ENCODE results near the gene ARHGDIA.

ARHGDIA gene

DNA sequence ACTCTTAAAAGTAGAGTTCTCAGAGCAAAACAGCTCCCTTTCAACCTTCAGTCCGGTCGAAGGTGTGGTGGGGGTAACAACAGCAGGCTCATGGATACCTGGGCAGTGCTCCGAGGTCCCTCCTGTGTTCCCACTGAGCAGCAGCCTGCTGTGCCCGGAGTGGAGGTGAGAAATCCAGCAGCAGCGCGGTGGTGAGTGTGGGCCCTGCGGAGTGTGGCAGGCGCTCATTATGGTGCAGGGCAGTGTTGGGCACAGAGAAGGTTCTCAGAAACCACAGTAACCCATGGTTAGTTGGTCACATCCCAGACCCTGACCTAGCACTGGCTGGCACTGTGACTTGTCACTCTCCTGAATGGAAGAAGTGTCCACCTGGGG lies 5.8 kb downstream of the ARHGDIA start:
- no peak for DNase-seq (ENCODE audit: low read depth in 3 of 3)

DNA sequence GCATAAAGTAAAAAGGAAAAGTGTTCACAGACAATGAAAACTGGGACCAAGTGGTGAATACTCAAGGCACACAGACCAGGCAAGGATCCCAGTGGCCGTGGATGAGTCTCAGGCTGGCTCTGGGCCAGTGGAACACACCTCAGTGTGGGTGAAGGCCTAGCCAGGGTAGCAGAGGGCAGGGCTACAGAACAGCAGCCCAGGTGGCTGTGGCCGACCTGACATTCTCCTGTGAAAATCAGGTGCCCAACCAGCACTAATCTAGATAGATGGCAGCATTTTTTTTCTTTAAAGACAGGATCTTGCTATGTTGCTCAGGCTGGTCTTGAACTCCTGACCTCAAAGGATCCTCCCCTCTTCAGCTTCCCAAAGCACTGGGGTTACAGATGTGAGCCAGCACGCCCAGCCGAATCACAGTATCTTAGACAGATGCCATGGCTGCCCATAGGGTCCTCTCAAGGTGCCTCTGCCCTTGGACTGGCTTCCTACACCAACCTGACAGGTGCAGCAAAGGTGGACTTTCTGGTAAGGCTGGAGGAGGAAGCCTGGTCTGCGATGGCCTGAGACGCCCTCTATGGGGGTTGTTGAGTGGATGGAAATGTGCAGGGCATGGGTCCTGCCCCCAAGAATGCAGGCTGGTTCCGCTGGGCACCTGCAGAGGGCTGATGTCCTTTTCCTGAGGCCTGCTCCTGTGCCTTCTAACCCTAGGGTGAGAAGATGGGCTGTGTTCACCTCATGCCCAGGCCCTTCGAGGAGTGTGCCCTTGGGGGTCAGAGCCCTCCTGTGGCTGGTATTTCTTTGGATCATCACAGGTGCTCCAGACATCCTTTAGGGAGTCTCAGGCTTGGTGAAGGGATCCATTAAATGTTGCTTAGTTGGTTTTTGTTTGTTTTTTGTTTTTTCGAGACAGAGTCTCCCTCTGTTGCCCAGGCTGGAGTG lies 7.0 kb downstream of the ARHGDIA start:
- DNase-seq (ENCODE audit: low read depth in 3 of 3), result no peak

DNA sequence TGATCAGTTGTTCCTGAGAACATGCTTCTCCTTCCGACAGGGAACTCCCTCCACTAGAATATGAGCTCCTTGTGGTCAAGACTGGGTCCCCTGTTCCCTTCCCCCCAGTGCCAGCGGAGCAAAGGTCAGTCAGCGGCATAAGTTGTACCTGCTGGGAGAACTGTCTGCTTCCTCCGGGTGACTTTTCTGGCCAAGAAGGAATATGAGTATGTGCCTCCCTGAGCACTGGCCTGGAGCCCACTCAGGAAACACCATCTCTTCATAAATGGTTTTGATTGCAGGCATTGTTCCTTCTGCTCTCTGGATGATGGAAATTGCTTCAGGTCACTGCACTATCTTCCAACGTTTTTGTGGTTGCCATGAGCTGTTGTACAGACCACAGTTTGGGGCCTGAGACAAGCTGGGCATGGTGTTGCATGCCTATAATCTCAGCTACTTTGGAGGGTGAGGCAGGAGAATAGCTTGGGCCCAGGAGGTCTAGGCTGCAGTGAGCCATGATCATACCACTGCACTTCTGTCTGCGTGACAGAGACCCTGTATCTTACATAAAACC lies 7.9 kb downstream of the ARHGDIA start:
- no peak for DNase-seq (ENCODE audit: low read depth in 3 of 3)

GRCh38 chr17:81860756-81861568 lies 10.2 kb downstream of the ARHGDIA start:
- peak; percentile 98 to 99 (median 99) for DNase-seq (ENCODE audit: low read depth in 3 of 3)

DNA sequence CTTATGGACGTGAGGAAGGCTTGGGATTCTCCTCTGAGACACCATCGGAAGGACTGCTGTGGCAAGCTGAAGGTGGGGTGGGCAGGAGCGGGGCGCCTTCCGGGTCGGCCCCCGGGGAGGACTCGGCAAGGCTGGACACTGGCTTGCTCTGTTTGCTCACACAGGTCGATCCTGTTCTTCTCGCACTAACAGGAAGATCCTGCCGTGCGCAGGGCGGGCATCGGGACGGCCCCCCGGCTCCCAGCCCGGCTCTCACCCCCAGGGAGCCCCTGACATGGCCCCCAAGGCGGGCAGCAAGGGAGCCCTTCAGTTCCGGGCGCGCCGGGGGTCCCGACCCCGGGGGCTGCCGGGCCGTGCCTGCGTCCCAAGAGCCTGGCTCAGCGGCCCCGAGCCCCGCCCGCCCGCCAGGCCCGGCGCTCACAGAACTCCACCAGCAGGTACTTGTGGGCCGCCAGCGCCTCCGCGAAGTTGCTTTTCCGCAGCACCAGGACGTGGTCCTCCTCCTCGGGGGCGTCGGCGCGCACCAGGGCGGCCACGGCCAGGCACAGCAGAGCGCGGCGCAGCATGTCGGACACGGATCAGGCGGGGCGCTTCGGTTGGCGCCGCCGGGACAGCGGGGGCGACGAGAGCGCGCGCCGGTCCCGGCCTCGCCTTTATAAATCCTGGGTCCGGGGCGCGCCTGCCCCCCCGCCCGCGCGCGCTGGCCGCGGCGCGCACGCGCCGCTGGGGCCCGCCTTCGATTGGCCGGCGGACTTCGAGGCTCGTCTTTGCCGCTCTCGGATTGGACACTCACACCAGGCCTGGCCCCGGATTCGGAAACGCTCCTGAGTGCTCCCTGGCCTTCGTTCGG lies 11.0 kb downstream of the ARHGDIA start, which contains the start of gene P4HB:
TSS of gene P4HB (minus strand) at position 630 of the 850 bp plus-strand sequence. CDS start at position 566, 64 bp downstream.
- no peak for DNase-seq (ENCODE audit: low read depth in 3 of 3)

DNA sequence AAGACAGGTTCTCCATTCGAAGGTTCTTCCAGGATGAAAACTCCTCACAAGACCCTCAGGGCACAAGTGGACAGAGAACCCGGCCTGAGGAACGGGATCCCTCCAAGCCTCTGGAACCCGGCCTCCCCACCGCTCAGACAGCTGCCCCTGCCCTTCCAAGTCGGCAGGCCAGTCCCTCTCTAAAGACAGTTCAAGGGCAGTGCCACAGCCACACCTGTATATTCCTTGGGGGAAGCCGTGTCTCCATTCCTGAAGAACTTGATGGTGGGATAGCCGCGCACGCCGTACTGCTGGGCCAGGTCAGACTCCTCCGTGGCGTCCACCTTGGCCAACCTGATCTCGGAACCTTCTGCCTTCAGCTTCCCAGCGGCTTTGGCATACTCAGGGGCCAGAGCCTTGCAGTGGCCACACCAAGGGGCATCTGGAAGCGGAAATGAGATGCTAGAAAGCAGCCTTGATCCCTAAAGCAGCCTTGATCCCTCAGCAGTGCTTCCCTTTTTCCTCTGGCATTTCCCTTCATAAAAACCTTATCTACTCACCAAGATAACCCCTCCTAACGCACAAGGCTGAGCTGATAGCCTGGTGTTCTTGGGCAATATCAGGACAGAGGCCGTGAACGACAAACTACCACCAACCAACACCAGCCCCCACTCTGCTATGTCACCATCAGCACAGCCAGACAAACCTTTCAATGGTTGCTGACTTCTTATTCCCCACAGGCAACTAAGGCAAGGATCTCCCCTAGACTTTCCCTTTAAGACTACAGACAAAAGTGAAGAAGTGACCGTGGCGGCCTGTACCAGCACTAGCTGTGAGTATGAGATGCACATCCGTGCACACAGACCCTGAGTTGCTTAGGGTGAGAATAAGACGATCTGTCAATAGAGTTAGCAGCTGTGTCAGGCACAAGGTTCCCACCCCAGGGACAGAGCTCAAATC lies 11.9 kb downstream of the ARHGDIA start:
- no peak for DNase-seq (ENCODE audit: low read depth in 3 of 3)

GRCh38 chr17:81858170-81858966 lies 12.8 kb downstream of the ARHGDIA start:
- no peak for DNase-seq (ENCODE audit: low read depth in 3 of 3)

- no peak for DNase-seq (ENCODE audit: low read depth in 3 of 3)
These were observed 16.0 kb downstream of the ARHGDIA start for GRCh38 chr17:81854974-81855774.

DNA sequence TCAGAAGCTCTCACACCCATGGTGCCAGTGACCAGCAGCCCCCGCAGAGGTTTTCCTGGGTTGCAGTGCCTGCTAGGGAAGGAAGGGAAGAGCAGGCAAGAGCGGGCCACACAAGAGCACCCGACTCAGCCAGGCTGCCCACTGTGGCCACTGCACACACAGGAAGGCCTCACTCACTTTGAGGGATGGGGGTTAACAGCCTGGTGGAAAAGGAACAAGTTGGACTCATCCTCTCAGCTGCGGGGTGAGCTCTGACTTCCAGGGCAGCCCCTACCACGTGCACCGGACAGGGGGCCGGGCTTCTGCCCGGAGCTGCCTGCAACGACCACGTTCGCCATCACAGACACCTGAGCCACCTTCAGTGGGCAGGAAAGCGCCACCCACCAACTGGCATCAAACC lies 18.9 kb downstream of the ARHGDIA start:
- DNase-seq (ENCODE audit: low read depth in 3 of 3), result no peak

- DNase-seq (ENCODE audit: low read depth in 3 of 3), result no peak
These were observed 19.7 kb downstream of the ARHGDIA start for GRCh38 chr17:81851423-81851822.

DNA sequence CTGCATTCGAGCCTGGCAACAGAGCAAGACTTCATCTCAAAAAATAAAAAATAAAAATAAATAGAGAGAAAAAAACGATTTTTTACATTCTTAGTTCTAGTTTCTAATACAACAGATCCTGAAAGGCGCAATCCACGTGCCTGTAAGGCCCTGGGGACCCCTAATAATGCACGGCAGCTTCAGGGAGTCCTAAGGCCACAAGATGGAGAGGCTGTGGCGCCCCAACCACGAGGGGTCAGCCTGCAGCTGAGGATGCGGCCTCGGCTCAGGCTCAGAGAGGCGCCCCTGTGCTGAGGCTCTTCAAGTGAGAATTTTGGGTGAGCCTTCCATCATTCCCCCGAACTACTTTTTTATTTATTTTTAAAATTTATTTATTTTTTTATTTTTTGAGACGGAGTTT lies 21.7 kb downstream of the ARHGDIA start:
- no peak for DNase-seq (ENCODE audit: low read depth in 3 of 3)

- DNase-seq (ENCODE audit: low read depth in 3 of 3), result no peak
These were observed 24.1 kb downstream of the ARHGDIA start for GRCh38 chr17:81846743-81847689.

GRCh38 chr17:81845881-81846742 lies 25.0 kb downstream of the ARHGDIA start:
- DNase-seq (ENCODE audit: low read depth in 3 of 3), result no peak

- DNase-seq (ENCODE audit: low read depth in 3 of 3), result no peak
These were observed 25.8 kb downstream of the ARHGDIA start for GRCh38 chr17:81845361-81845760.

DNA sequence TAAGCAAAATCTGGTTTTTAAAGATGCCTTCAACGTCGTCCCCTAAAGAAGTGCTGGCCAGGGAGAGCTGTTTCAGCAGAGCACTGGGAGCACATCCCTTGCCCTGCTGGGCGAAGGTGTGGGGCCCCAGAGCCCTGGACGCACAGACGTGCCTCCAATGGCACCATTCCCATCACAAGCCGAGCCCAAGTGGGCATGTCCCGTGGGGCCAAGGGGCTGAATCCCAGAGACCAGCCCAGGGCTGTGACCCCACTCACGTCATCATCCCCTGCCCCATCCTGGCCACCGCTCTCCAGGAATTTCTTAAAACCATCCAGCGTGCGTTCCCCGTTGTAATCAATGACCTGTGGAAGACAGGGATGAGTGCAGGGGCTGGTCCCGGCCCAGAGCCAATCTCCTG lies 26.2 kb downstream of the ARHGDIA start:
- DNase-seq (ENCODE audit: low read depth in 3 of 3), result no peak

- no peak for DNase-seq (ENCODE audit: low read depth in 3 of 3)
These were observed 26.7 kb downstream of the ARHGDIA start for GRCh38 chr17:81844327-81844851.

All from stimulated activated CD4-positive, alpha-beta T cell treated with anti-CD3 and anti-CD28 coated beads, TNF-alpha, amount 100 ng/mL, for 48 hours (primary cell).